ENCODE results near the gene RIPOR3. TPM values are rescaled to one million over a fixed set of nuclear protein-coding genes. Genes with fewer than 3 reads are reported as not detected.
"Not testable (repeated sequence)": the region's sequence is repeated elsewhere in the genome, so short reads cannot be mapped to it uniquely, and the experiment has no call there.

The RIPOR3 gene
- total RNA-seq, 1 donor from 2014 or later = 0.41 TPM

DNA sequence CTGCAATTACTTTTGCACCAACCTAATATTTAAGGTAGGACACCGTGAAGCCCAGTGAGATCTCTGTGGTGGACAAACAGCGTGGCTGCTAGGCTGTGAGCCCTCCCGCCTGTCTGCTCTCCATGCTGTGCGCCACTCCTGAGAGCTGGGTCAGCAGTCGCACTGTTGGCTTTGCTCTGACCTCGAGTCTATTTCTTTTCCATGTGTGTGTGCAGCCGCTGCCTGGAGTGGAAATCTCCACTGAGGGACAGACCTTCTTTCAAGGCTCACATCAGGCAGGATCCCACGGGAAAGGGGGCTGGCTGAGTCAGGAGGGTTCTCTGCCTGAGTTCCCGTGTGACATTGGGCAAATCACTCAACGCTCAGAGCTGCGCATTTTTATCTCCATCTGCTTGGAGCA, 27.1 kb downstream of the RIPOR3 start:
- no peak for DNase-seq (ENCODE audit: extremely low read depth, low read depth, low spot score)

DNA sequence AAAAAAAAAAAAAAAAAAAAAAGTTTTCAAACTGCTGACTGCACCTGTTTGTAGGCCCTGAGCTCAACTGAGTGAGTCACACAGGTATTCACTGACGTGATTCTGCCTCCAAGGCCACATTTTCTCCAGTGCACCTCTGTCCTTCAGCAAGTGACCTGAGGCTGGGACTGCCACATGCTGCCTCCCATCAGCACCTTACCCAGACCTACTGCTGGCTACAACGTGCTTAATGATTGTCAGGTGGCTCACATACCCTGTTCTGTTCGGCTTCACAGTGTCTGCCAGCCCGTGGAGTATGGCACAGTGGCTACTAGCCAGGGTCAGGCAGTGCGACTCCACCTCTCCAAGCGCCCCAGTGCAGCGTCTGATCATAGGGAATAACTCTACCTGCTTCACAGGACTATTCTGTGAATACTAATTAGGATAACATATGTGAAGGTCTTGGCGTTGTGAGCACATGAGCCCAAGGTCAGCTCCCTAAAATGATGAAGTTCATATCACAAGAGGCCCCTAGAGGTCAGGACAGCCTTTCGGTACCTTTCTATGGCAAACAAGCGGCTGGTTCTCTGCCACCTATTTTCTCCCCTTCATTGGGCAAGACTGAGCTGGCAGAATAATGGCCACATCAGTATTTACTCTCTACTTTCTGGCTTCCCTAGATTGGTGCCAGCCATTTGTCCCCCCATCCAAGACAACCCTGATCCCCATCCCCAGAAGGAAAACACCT, 28.1 kb downstream of the RIPOR3 start:
- DNase-seq (ENCODE audit: extremely low read depth, low read depth, low spot score) = no peak

DNA sequence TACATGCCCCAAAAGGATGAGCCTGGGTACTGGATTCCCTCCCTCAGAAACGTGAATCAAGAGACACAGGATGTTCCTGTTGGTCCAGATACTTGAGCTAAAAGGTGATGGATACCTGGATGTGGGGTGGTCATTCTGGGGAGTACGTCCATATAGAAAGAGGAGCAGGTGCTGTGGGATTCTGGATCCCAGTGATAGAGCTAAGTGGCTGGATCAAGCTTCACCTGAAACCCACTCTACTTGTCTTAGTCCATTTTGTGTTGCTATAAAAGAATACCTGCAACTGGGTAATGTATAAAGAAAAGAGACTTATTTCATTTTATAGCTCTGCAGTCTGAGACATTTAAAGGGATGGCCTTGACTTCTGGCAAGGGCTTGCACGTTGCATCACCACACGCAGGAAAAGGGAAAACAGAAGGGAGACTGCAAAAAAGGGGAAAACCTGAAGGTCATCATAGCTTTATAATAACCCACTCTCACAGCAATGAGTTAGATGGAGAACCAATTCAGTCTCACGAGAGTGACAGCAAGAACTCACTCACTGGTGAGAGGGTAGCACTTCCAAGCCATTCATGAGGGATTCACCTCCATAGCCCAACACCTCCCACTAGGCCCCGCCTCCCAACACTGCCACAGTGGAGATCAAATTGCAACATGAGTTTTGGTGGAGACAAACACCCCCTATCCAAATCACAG, 31.2 kb downstream of the RIPOR3 start:
- no peak for DNase-seq (ENCODE audit: extremely low read depth, low read depth, low spot score)

DNA sequence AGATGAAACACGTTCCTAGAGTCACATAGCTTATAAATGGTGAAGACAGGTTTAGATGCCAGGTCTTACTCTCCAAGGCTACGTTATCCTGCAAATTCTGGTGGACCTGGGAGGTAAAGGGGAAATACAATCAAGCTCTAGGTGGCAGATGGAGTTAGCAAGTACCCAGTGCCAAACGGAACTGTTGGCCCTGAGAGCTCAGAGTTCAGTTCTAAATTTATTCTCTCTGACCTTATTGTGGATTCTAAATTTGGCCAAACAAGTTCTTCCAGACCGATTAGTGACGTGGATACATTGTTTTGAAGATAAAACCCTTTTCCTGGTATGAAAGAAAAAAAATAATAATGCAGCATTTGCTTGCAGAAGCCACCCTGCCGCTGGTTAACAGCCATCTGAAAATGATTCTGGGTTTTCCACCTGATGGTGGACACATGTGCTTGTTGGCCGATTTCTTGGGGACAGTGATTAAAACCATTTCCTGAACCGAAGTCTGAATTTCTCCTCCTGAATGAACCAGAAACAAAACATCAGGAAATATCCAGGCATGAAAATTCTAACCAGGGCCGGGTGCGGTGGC, 32.5 kb downstream of the RIPOR3 start:
- no peak for DNase-seq (ENCODE audit: extremely low read depth, low read depth, low spot score)

DNA sequence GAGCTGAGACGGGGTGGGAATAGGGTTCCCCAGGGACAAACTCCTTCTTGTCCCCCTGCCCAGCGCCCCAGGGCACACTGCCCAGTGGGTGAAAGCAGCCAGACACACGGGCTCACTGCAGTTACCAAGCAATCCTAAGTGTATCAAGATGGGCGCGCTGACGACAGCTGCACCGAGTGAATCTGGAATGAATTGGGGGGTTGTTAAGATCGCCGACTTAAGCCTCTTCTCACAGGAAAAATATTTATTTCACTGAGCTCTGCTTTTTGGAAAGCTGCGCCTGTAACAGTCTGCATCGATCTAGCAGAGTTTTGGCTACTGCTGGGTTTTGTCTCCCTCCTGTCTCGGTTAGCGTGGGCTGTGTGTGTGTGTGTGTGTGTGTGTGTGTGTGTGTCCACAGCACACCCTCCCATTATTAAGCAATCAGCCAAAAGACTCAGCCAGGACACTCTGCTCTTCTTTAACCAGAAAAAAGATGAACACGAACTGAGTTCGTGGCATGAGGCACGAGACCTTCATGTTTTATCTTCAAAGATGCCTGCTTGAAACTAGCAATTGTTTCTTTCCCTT, 35.9 kb downstream of the RIPOR3 start:
- DNase-seq (ENCODE audit: extremely low read depth, low read depth, low spot score) = no peak

DNA sequence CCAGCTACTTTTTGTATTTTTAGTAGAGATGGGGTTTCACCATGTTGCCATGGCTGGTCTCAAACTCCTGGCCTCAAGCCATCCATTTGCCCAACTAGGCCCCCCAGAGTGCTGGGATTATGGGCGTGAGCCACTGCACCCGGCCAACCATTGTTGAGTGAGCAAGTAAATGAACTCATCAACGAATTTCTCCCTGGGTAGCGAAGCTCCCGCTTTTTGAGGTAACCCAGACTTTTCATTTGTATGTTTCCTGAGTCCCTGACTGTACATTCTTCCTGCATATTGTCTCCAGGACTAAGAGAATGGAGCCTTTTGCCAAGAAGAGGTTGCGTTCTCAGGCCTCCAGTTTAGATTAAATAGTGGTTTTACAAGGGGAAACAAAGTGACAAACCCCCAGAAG, 36.4 kb downstream of the RIPOR3 start:
- DNase-seq (ENCODE audit: extremely low read depth, low read depth, low spot score) = no peak

DNA sequence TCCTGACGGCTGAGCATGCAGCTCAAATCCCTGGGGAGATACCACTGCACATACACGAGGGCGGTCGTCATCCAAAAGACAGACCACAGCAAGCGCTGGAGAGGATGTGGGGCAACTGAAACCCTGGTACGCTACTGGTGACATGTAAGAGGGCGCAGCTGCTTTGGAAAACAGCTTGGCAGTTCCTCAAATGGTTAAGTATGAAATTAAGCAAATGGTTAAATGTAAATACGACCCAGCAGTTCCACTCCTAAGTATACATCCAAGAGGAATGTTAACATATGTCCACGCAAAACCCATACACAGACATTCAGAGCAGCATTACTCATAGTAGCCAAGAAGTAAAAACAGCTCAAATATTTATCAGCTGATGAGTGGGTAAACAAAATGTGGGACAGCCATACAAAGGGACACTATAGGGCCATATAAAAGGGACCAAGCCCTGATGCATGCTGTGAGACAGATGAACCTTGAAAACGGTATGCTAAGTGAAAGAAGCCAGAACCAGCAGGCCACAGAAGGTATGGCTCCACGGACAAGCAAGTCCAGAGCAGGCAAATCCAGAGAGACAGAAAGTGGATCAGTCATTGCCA, 38.5 kb downstream of the RIPOR3 start:
- no peak for DNase-seq (ENCODE audit: extremely low read depth, low read depth, low spot score)

DNA sequence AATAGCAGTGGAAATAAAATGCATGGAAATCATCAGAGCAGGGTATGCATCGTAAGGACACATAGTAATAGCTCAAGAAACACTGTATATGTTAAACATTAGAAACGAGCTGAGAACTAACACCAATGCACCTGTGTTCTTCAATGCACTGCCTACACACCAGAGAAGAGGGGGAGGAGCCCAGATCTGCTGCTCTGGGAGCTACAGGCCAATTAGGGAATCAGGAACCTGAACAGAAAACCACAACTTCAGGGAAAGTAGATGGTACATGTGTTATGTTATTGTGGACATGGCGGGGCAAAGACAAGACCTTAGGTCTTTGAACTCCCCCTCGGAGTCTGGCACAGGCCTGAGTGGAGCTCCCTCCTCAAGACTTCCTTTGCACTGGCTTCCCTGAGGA, 39.7 kb downstream of the RIPOR3 start:
- no peak for DNase-seq (ENCODE audit: extremely low read depth, low read depth, low spot score)

DNA sequence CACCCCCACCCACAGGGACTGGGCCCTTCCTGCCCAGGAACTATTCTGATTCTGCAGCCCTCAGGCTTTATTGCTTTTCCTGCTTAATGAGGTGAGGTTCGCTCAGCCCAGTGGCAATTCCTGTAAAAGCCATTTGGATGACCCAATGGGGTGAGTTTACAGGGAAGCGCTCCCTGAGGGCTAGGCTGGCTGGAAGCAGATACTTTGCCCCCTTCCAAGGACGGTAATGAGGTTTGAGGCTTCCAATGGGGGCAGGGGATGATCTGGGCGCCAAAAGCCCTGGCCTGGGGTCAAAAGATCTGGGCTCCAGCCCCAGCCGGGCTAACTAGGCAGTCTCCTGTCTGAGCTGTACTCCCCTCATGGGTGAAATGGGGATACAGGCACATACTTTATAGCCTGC, 41.8 kb downstream of the RIPOR3 start:
- DNase-seq (ENCODE audit: extremely low read depth, low read depth, low spot score) = no peak

DNA sequence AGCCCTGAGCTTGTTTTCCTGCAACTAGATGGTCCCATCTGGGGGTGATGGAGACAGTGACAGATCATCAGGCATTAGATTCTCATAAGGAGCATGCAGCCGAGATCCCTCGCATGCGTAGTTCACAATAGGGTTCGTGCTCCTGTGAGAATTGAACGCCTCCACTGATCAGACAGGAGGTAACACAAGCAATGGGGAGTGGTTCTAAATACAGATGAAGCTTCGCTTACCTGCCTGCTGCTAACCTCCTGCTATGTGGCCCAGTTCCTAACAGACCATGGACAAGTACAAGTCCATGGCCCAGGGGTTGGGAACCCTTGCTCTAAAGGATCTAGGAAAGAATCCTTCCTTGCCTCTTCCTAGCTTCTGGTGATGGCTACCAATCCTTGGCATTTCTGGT, 42.7 kb downstream of the RIPOR3 start:
- no peak for DNase-seq (ENCODE audit: extremely low read depth, low read depth, low spot score)

DNA sequence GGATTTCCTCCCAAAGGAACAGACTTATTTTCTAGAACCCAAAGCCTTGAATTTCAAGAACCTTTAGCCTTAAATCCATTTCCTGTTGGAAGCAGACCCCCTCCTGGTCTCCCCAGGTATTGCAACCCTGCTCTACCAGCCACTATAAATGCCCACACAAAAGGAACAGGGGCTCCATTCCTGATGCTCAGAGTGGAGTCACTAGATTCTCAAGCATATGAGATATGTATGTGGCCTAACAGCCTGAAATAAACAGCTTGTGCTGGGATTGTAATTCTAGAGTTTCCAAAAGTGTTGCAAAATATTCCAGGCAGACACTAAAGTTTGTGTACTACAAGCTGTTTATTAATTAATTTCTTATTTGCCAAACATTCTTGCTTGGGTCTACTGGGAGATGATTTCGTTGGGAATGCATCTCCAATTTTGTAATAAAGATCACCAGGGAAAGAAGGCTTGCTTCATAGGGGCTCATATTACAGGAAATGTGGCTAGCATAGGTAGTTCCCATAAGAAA, 44.8 kb downstream of the RIPOR3 start:
- no peak for DNase-seq (ENCODE audit: extremely low read depth, low read depth, low spot score)

DNA sequence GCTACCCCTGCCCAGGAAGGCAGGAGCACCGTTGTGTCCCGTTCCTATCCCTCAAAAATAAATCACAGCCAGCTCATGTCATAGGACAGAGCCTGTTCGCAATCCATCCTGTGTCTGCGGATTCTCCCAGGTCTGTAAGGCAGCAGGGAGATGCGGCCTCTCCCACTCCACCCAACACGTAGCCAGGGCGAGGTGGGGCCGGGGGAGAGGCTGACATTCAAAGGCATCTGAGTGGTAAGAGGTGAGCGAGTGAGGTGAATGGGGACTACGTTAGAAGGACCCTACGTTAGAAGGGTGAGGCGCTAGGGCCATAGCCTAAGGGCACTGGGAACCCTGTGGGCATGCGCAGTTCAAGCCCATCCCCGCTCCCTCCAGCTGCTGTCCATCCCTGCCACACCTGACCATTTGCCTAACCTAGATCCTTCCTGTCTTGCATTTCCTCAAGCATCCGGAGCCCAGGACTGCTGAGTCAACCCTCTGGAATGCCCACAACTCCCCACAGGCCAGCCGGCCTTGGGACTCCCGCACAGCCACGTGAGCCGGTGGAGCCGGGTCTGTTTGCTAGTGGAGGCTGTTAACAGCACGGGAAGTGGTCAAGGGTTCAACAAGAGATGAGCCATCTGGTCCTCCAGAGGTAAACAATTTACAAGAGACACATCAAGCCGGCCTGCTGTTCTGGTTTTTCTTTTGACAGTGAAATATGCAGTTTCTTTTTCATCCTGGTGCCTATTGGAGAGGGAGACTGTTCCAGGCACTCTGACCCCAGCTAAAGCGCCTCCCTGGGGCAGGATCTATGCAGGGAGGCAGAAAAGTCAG, 45.9 kb downstream of the RIPOR3 start:
- peak; percentile 5 for DNase-seq (ENCODE audit: extremely low read depth, low read depth, low spot score)

DNA sequence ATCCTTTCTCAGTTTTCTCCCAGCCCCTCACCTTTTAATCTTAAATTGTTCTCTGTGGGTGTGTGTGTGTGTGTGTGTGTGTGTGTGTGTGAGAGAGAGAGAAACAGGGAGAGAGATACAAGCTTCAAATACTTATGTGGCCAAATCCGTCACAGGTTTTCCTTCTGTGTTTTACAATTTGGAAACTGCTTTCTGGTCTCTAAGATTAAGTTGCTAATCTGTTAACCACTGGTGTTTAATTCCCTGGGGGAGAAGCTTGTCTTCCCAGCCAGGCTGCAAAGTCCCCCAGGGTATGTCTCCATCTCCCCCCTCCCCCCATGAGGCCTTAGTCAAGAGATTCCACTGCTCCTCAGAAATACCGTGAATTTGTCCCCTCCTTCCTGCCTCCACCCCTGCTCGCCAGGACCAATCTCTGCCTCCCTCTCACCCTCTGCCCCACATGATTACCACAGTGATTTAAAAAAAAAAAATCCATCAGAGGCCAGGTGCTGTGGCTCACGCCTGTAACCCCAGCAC, 49.0 kb downstream of the RIPOR3 start:
- no peak for DNase-seq (ENCODE audit: extremely low read depth, low read depth, low spot score)

DNA sequence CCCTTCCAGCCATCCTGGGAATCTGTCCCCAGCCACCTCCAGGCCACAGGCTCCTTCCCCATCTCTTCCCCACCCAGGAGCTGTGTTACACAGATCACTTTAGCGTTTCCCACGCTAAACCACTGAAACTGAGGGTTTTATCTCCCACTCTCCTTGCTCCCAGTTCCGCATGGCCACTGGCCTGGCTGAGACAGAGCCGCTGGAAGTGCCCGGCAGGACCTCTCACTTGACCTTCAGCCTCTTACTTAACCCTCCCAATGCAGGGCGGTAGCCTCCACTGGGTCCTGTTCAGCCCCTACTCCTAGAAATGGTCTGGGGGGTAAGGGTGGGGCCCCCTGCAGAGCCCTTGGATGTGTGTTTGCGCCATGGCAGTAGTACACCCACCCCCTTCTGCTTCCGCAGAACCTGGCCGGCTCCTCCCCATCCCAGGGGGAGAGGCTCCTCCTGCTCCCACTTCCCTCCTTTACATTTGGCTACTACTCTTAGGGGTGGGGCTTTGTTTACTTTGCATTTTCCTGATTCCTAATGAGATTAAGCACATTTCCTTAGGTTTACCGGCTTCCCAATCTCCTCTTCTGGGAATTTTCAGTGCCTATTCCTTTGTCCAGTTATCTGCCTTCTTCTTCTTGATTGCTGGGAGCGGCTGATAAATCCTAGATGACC, 49.6 kb downstream of the RIPOR3 start:
- not testable (repeated sequence) for DNase-seq (ENCODE audit: extremely low read depth, low read depth, low spot score)

DNA sequence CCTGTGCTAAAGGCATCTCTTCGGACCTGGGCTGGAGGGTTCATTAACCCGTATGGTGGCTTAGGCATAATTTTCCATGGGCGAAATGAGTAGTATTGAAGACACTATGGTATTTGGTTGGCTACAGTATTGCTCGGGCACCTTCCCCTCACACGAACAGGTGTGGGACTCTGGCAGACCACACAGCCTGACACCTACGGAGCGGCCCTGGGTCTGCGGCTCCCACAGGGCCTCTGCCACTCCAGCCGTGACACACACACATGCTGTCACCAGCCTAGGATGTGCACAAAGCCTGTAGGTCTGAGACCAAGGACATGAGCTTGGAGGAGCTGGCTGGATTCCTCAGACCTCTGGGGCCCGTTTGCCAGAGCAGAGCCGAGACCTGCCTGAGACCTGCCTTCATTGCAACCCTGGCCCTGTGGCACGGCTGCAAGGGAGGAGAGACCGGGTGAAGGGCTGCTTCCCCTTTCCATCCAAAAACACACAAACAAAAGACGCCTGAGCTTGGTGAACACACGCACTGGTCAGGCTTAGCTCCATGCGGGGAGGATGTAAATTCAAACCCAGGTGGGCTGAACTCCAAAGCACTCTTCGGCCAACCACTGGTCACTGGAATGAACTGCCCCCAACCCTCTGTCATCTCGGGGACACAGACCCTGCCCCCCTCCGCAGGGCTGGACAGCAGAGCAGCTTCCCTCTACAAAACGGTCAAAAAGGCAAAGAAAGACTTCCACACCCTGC, 51.2 kb downstream of the RIPOR3 start:
- DNase-seq (ENCODE audit: extremely low read depth, low read depth, low spot score) = not testable (repeated sequence)

DNA sequence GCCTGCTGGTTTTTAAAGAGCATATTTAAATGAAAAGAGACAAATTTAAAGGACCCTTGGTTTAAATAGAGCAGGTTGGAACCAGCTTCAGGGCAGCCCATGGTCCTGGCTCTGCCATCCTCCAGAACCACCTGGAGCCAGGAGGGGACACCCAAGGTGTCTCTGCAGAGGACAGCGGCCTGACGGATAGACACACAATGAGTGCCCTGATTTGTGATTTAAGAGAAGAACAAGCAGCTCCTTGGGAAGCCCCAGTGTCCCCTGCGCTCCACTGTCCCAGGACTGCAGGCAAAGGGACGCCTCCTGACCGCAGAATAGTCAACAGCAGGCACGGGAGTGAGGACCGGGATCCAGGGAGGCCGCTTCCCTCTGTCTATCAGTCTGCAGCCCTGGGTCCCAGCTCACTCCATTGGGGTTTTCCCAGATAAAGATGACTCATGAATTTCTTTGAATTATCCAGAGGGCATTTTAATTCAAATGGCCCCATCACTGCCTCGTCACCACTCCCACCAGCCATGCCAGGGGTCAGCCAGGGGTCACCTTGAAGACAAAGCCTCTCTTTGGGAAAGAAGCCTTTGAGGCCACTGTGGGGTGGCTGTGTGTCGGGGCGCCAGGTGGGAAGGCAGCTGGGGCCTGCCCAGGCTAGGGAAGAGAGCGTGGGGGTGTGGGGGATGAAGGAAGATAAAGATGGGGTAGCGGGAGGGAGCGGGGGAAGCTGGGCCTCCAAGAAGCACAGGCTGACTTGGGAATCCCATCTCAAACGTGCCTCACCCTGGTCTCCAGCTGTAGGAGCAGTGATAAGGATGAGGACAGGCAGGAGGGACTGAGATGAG, 53.1 kb downstream of the RIPOR3 start:
- DNase-seq (ENCODE audit: extremely low read depth, low read depth, low spot score) = not testable (repeated sequence)

DNA sequence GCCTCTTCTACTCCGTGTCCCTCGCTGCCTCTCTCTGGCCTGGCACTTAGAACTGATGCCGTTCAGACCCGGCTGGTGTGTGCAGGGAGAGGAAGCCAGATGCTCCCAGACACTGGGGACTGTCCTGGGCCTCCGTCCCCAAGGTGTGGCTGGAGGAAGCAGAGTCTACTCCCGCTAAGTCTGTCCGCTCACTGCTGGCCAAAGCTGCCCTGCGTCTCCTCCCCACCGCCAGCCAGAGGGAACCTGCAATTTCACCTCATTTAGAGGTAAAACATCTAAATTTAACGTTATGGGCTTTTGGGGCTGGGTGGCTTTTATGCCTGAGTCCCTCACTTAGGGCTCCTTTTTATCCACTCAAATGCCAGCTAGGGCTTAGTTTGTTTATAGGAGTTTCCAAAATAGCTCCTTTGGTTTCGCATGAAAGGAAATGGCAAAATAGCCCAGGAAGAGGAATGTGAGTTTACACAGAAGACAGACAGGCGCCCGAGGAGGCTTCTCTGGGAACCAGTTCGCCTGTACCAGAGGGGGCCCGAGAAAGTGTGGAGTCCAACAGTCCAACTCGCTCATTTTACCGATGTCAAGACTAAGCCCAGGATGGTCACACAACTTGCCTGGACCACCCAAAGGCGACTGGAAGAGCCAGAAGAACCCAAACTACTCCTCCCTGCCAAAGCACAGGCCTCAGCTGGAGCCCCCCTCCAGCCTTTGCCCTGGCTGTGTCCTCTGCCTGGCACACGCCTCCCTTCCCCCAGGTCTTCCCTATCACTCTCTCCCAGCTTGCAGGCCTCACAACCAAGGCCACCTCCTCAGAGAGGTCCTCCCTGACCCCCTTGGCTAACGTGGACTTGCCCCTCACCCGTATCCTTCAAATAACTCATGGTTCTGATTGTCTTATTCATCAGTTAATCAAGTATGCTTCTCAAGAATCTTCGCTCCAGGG, 54.5 kb downstream of the RIPOR3 start:
- no peak for DNase-seq (ENCODE audit: extremely low read depth, low read depth, low spot score)
